ENCODE results near the gene MORN5.
A peak's percentile ranks its signal among the peaks of the same experiment; 100 is the strongest.

Gene MORN5

DNA sequence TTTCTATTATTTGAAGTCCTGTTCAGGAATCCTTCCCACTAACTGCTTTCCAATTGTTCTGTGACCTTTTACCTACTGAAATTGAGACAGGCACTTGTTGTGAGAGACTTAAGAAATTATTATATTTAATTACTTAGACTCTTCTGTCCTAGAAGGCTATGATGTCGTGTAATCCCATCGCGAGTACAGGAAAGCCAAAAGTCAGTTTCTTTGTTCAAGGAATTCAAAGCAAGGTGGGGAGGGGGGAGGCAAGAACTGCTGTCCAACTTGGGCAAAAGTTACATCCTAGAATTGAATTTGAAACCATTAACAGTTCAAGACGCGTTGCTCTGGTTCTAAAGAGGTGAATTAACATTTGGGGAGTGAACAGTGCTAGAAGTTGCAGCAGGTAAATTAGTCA, 18.0 kb upstream of the MORN5 start:
- no peak overlapping the region for H3K27ac ChIP-seq
- no peaks in the 10 kb centered on the region for H3K79me2 ChIP-seq
- H3K27me3 ChIP-seq (ENCODE audit: control insufficient read depth, insufficient read depth, low read length), result no peaks in the 10 kb centered on the region
- TF ChIP-seq, protein P1, sequence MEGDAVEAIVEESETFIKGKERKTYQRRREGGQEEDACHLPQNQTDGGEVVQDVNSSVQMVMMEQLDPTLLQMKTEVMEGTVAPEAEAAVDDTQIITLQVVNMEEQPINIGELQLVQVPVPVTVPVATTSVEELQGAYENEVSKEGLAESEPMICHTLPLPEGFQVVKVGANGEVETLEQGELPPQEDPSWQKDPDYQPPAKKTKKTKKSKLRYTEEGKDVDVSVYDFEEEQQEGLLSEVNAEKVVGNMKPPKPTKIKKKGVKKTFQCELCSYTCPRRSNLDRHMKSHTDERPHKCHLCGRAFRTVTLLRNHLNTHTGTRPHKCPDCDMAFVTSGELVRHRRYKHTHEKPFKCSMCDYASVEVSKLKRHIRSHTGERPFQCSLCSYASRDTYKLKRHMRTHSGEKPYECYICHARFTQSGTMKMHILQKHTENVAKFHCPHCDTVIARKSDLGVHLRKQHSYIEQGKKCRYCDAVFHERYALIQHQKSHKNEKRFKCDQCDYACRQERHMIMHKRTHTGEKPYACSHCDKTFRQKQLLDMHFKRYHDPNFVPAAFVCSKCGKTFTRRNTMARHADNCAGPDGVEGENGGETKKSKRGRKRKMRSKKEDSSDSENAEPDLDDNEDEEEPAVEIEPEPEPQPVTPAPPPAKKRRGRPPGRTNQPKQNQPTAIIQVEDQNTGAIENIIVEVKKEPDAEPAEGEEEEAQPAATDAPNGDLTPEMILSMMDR (IDR thresholded peaks at IDR 0.05), result no peak
- no peaks in the 10 kb centered on the region for H3K36me3 ChIP-seq (ENCODE audit: control insufficient read depth, insufficient read depth, low read length)
- H2AFZ ChIP-seq, result no peak overlapping the region
- no peak overlapping the region for H3K4me3 ChIP-seq (ENCODE audit: low read depth, low read length)
- no peak overlapping the region for H3K4me2 ChIP-seq (ENCODE audit: low read length)
- H3K9ac ChIP-seq, result no peak overlapping the region
- no peaks in the 10 kb centered on the region for H3K4me1 ChIP-seq
- no peaks in the 10 kb centered on the region for H3K9me3 ChIP-seq (ENCODE audit: control insufficient read depth, low read length)

DNA sequence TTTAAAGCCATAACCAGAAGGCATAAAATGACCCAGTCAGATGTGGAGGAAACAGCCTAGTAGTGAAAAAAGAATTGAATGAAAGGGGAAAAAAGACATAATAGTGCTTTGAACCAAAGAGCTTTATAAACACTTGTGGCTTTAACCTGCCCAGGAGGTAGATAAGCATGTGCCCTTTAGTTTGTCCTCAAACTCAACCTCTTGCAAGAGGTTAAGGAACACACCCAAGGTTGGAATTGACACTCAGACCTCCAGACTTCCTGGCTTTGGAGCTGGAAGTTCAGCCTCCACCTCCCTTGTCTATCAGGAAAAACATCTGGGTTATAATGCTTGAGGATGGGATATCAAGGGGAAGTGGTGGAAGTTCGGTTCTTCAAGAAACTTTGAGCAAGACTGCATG, 16.4 kb upstream of the MORN5 start:
- no peak overlapping the region for H3K4me2 ChIP-seq (ENCODE audit: low read length)
- H3K9me3 ChIP-seq (ENCODE audit: control insufficient read depth, low read length), result no peaks in the 10 kb centered on the region
- no peaks in the 10 kb centered on the region for H3K27me3 ChIP-seq (ENCODE audit: control insufficient read depth, insufficient read depth, low read length)
- TF ChIP-seq, protein P1 (IDR thresholded peaks at IDR 0.05), result no peak
- no peaks in the 10 kb centered on the region for H3K79me2 ChIP-seq
- H3K36me3 ChIP-seq (ENCODE audit: control insufficient read depth, insufficient read depth, low read length), result no peaks in the 10 kb centered on the region
- no peaks in the 10 kb centered on the region for H3K4me1 ChIP-seq
- no peak overlapping the region for H3K4me3 ChIP-seq (ENCODE audit: low read depth, low read length)
- no peak overlapping the region for H3K9ac ChIP-seq
- H2AFZ ChIP-seq, result no peak overlapping the region
- H3K27ac ChIP-seq, result no peak overlapping the region

DNA sequence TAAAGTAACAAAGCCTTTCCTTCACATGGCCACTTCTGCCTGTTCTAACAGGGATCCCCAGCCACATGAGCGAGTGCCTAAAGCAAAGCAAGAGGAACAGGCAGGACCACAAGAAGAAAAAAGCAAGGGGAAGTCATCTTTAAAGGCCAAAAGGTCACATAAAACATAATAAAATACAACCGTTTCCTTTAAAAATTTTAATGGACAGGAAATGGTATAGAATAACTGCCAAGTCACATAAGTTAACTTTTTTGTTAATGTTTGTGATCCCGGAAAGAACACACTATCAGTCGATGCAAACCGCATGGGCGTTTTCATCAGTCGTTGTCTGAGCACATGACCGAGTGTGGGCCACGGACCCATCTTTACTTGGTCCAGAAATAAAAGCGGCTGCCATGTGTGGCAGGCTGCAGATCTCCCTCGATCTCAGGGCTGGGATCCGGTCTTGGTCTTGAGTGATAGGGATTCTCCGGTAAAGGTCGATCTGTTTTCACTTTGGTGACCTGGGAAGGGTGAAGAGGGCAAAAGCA, 15.8 kb upstream of the MORN5 start:
- Histone ChIP-seq H3K36me3 (ENCODE audit: control insufficient read depth, insufficient read depth, low read length) (no peaks in the 10 kb centered on the region), H3K4me3 (ENCODE audit: low read depth, low read length) (no peak overlapping the region), H2AFZ (no peak overlapping the region), H3K27ac (no peak overlapping the region), H3K4me2 (ENCODE audit: low read length) (no peak overlapping the region), H3K4me1 (no peaks in the 10 kb centered on the region), H3K9me3 (ENCODE audit: control insufficient read depth, low read length) (no peaks in the 10 kb centered on the region), H3K9ac (no peak overlapping the region), H3K79me2 (no peaks in the 10 kb centered on the region), H3K27me3 (ENCODE audit: control insufficient read depth, insufficient read depth, low read length) (no peaks in the 10 kb centered on the region)
- TF ChIP-seq, protein P1 (IDR thresholded peaks at IDR 0.05), result no peak

DNA sequence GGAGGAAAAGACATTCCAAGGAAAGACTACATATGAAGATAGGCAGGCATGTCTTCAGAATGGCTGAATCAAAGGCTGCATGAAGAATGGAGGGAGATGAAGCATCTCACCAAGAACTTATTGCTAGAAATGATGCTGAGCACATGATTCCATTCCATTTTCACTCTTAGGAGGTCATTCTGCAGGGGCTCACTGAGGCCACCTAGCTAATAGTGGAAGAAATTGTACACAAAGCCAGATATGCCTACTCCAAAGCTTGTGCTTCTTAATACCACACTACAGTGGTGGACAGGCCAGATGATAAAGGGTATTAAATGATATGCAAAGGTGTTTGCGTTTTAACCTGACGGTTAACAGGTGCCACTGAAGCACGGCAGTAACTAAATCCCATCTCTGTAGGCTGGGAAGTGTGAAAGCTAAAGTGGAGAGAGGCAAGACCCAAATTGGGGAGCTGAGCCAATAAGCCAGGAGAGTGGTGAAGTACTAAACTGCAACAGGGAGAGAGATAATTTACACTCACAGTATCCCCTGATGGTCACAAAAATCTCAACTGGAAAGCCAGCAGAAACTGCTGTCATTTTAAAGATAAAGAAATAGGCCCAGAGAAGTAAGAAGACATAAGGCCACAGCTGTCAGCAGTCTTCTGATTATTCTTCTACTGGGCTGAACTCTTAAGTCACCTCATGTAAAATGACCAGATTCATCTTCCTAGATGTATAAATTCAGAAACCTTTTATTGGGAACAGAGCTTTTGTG, 14.7 kb upstream of the MORN5 start:
- no peaks in the 10 kb centered on the region for H3K4me1 ChIP-seq
- H3K9ac ChIP-seq, result no peak overlapping the region
- H3K9me3 ChIP-seq (ENCODE audit: control insufficient read depth, low read length), result no peaks in the 10 kb centered on the region
- H3K4me3 ChIP-seq (ENCODE audit: low read depth, low read length), result no peak overlapping the region
- H2AFZ ChIP-seq, result no peak overlapping the region
- no peaks in the 10 kb centered on the region for H3K27me3 ChIP-seq (ENCODE audit: control insufficient read depth, insufficient read depth, low read length)
- H3K79me2 ChIP-seq, result no peaks in the 10 kb centered on the region
- H3K4me2 ChIP-seq (ENCODE audit: low read length), result no peak overlapping the region
- H3K27ac ChIP-seq, result no peak overlapping the region
- no peaks in the 10 kb centered on the region for H3K36me3 ChIP-seq (ENCODE audit: control insufficient read depth, insufficient read depth, low read length)
- TF ChIP-seq, protein P1 (IDR thresholded peaks at IDR 0.05), result peak; percentile 10

DNA sequence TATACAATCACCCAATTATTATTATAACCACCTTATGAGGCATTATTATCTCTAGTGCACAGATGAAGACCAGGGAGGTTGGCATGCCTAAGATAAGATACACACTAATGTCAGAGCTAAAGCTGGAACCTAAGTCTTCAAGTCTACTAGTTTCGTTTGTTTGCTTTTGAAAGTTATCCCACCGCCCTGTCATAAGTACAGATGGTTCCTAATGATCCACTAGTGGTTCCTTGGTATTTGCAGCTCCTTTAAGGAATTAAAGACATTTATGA, 14.2 kb upstream of the MORN5 start:
- Histone ChIP-seq H3K9me3 (ENCODE audit: control insufficient read depth, low read length) (no peaks in the 10 kb centered on the region), H3K36me3 (ENCODE audit: control insufficient read depth, insufficient read depth, low read length) (no peaks in the 10 kb centered on the region)
- TF ChIP-seq, protein P1 (IDR thresholded peaks at IDR 0.05), result no peak

More for the DNA sequence above, 14.2 kb upstream of the MORN5 start:
- H3K27ac ChIP-seq, result no peak overlapping the region
- no peaks in the 10 kb centered on the region for H3K27me3 ChIP-seq (ENCODE audit: control insufficient read depth, insufficient read depth, low read length)
- no peak overlapping the region for H3K9ac ChIP-seq
- H2AFZ ChIP-seq, result no peak overlapping the region
- no peaks in the 10 kb centered on the region for H3K4me1 ChIP-seq
- H3K4me2 ChIP-seq (ENCODE audit: low read length), result no peak overlapping the region
- H3K4me3 ChIP-seq (ENCODE audit: low read depth, low read length), result no peak overlapping the region
- H3K79me2 ChIP-seq, result no peaks in the 10 kb centered on the region
